Right cardiac atrium (tissue), 5 donors: ENCODE data around the gene NR2C2. TPM values are rescaled to one million over a fixed set of nuclear protein-coding genes. Genes with fewer than 3 reads are reported as not detected.
"Not testable (repeated sequence)": the region's sequence is repeated elsewhere in the genome, so short reads cannot be mapped to it uniquely, and the experiment has no call there.

Experiments used
- ATAC-seq, 2 donors: fragments of 200-7000 bp; cut with Tn5 transposase; one replicate each; pipeline versions ENCODE4 v1.8.0 to v1.9.1; 2020; ENCODE audit warnings: moderate library complexity in 2 of 2, mild to moderate bottlenecking in 1 of 2
- DNase-seq, 3 donors: peaks; one replicate each; pipeline ENCODE4 v3.0.0-alpha.2; 2020
- H3K27ac ChIP-seq: one replicate; pipeline ENCODE4 v1.5.1; 2013; ENCODE audit warnings: mild to moderate bottlenecking, low read length, control low read depth, moderate library complexity
- H3K27me3 ChIP-seq: one replicate; pipeline ENCODE4 v1.6.1; 2013; ENCODE audit not compliant: control insufficient read depth, insufficient read depth
- H3K4me1 ChIP-seq: one replicate; pipeline ENCODE4 v1.6.1; 2013; ENCODE audit warnings: low read length; ENCODE audit not compliant: control insufficient read depth, insufficient read depth
- H3K4me3 ChIP-seq: one replicate; pipeline ENCODE4 v1.5.1; 2013; ENCODE audit warnings: low read length, control low read depth
- H3K9me3 ChIP-seq: one replicate; pipeline ENCODE4 v1.6.1; 2013; ENCODE audit warnings: low read length; ENCODE audit not compliant: control insufficient read depth
- whole genome bisulfite sequencing: extraction: QIAGEN DNeasy Blood & Tissue Kit; methylation state at CpG from one replicate; pipeline ENCODE4 v1.1.7; 2013; 5-methylcytosine and 5-hydroxymethylcytosine counted together
- intact Hi-C, 4 donors: fragments of 100-400 bp; cut with DNase I; formaldehyde crosslinking; loops; one replicate each; pipeline versions ENCODE4 v1.11.0 to v1.14.0; 2022 to 2023
- polyA plus RNA-seq: library from polyadenylated mRNA; stranded (reverse); fragments of 200-250 nt; gene quantifications from one replicate; pipeline ENCODE4 v1.2.3, GENCODE V29; 2013
- total RNA-seq, 4 donors: library from RNA; stranded (reverse); fragmentation: NEBNext Ultra II Directional; extraction: Animal tissue kit (Norgen Biotek cat#: 25700); gene quantifications; one replicate each; pipeline ENCODE4 v1.2.1, GENCODE V29; 2021
- donor health status: healthy with polysubstance abuse.
- donor health status: DM: no; HTN: yes; CAD: no.
- donor health status: DM: no; HTN: no; CAD: no.
- donor health status: DM: no; HTN: yes; CAD: no; lungs with severe emphysema.
- donor health status: DM: yes; HTN: yes; CAD: no.

Gene NR2C2
- total and polyA plus RNA-seq, 5 donors, result 8.3 to 36.0 (median 32.0) TPM

DNA sequence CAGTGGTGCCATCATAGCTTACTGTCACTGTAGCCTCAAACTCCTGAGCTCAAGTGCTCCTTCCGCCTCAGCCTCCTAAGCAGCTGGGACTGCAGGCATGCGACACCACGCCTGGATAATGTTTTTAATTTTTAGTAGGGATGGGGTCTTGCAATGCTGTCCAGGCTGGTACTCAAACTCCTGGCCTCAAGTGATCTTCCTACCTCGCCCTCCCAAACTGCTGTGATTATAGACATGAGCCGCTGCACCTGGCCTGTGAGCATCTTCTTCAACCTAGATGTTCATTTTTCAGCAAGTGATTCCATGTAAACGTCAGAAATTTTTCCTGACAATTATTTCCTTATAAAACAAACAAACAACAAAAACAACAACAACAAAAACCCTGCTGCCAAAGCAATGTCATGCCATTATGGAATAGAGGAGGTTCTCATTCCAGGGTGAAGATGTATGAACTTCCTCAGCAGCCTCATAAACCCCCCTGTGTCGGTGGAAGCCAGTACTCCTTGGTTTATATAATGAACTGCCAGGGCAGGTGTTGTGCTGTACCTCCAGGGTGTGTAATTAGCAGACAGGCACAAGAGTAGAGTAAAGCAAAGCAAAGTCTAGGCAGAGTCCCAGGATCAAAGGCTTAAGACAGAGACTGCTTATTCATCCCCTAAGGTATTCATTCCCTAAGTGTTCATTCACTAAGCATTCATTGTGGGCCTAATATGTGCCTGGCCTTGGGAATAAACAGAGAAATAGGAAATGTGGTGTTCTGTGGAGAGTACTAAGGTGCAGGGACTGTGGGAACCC, 44.6 kb downstream of the NR2C2 start:
- Histone ChIP-seq H3K27me3 (no peaks in the 10 kb centered on the region), H3K4me1 (peaks cover 8% of the 10 kb centered on the region), H3K27ac (no peak overlapping the region), H3K9me3 (no peaks in the 10 kb centered on the region), H3K4me3 (no peak overlapping the region)
- intact Hi-C loops, result no loop called here
- 93% methylated on average over 7 of the region's 7 CpGs for WGBS
- ATAC-seq (no peak), DNase-seq (no peak)

GRCh38 chr3:14997941-14998340, 50.6 kb downstream of the NR2C2 start:
- 96% methylated on average over 1 of the region's 1 CpG for WGBS

GRCh38 chr3:14999182-14999581, 51.8 kb downstream of the NR2C2 start:
- H3K27me3 ChIP-seq, H3K4me1 ChIP-seq, H3K9me3 ChIP-seq, H3K4me3 ChIP-seq, DNase-seq, ATAC-seq, H3K27ac ChIP-seq, intact Hi-C loops: not testable (repeated sequence)
- 97% methylated on average over 6 of the region's 6 CpGs for WGBS

More at GRCh38 chr3:14997941-14998340, 50.6 kb downstream of the NR2C2 start:
- no peak overlapping the region for H3K4me3 ChIP-seq
- no peak overlapping the region for H3K27ac ChIP-seq
- no peaks in the 10 kb centered on the region for H3K9me3 ChIP-seq
- DNase-seq (no peak), ATAC-seq (no peak)
- intact Hi-C loops, result no loop called here
- no peaks in the 10 kb centered on the region for H3K4me1 ChIP-seq
- no peaks in the 10 kb centered on the region for H3K27me3 ChIP-seq

GRCh38 chr3:15007681-15008141, 60.3 kb downstream of the NR2C2 start:
- Histone ChIP-seq H3K4me1 (no peaks in the 10 kb centered on the region), H3K4me3 (no peak overlapping the region), H3K27ac (no peak overlapping the region), H3K27me3 (no peaks in the 10 kb centered on the region), H3K9me3 (no peaks in the 10 kb centered on the region)
- WGBS, result 64% methylated on average over 4 of the region's 4 CpGs
- intact Hi-C loops, result no loop called here
- DNase-seq (no peak), ATAC-seq (peak; percentile 73 to 80)

GRCh38 chr3:15009167-15009566, 61.8 kb downstream of the NR2C2 start:
- no peaks in the 10 kb centered on the region for H3K27me3 ChIP-seq
- H3K27ac ChIP-seq, result no peak overlapping the region
- ATAC-seq, result no peak
- DNase-seq, result no peak
- intact Hi-C loops, result no loop called here
- H3K4me1 ChIP-seq, result no peaks in the 10 kb centered on the region
- no peak overlapping the region for H3K4me3 ChIP-seq
- H3K9me3 ChIP-seq, result no peaks in the 10 kb centered on the region
- 97% methylated on average over 5 of the region's 5 CpGs for WGBS

- no peak for DNase-seq
- ATAC-seq, result no peak
- intact Hi-C loops, result no loop called here
- no peaks in the 10 kb centered on the region for H3K4me1 ChIP-seq
- 100% methylated on average over 1 of the region's 1 CpG for WGBS
- H3K27me3 ChIP-seq, result no peaks in the 10 kb centered on the region
- H3K27ac ChIP-seq, result no peak overlapping the region
- no peaks in the 10 kb centered on the region for H3K9me3 ChIP-seq
- H3K4me3 ChIP-seq, result no peak overlapping the region
These were observed 63.3 kb downstream of the NR2C2 start for GRCh38 chr3:15010664-15011063.

DNA sequence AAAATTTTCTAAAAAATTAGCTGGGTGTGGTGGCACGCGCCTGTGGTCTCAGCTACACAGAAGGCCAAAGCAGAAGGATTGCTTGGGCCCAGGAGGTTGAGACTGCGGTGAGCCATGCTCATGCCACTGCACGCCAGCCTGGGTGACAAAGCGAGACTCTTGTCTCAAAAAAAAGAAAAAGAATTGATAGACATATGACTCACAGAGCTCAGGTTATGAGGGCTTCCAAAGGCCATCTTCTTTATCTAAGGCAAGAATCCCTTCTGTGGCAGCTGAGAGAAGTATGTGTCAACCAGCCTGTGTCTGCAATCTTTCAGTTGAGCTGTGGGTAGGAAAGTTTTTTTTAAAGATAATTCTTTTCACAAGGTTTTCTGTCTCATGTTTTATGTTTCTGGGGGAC, 63.8 kb downstream of the NR2C2 start:
- 85% methylated on average over 5 of the region's 5 CpGs for WGBS
- ATAC-seq, result no peak

DNA sequence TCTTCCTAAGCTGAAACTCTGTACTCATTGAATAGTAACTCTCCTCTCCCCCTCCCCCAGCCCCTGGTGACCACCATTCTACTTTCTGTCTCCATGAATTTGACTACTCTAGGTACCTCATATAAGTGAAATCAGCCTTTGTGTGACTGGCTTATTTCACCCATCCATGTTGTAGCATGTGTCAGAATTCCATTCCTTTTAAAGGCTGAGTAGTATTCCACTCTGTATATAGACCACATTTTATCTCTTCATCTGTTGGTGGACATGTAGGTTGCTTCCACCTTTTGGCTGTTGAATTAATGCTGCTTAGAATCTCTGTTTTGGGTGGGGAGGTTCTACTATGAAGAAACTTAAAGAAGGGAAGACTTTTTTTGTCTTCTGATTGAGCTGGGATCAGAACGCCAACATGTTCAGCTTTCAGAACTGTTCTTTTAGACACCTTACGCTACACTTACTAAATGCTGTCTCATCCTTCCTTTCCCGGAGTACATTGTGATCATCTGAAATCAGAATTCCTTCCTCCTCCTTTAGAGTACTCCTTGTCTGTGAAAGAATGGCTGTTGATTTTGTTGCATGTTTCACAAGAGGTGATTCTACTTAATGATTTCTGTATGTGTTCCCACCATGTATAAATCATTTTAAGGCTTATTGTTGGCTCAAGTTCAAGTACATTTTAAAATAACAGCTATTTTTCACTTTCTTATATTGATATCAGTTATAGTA, 67.4 kb downstream of the NR2C2 start:
- 89% methylated on average over 3 of the region's 3 CpGs for WGBS
- intact Hi-C loops, result no loop called here
- Histone ChIP-seq H3K27me3 (no peaks in the 10 kb centered on the region), H3K9me3 (no peaks in the 10 kb centered on the region), H3K4me3 (no peak overlapping the region), H3K4me1 (no peaks in the 10 kb centered on the region), H3K27ac (no peak overlapping the region)
- ATAC-seq (no peak), DNase-seq (no peak)

More for the DNA sequence above, 63.8 kb downstream of the NR2C2 start:
- Histone ChIP-seq H3K27ac (no peak overlapping the region), H3K4me1 (no peaks in the 10 kb centered on the region), H3K27me3 (no peaks in the 10 kb centered on the region), H3K9me3 (no peaks in the 10 kb centered on the region), H3K4me3 (no peak overlapping the region)
- intact Hi-C loops, result no loop called here
- no peak for DNase-seq

DNA sequence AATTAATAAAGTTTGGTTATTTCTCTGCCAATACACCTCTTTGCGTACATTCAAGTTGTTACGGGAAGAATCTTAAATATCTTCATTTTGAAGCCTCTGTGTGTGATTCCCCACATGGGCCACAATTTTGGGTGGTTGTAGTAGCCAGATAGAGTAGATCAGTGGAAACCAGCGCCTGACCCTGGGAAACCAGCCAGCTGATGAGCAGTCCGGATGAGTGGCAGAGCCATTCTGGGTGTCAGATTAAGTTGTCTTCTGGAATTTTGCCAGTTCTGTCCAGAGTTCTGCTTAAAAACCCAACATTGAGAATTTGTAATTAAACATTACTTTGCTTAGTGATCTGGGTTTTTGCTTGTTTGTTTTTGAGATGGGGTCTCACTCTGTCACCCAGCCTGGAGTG, 68.1 kb downstream of the NR2C2 start:
- H3K4me1 ChIP-seq, result no peaks in the 10 kb centered on the region
- H3K4me3 ChIP-seq, result no peak overlapping the region
- intact Hi-C loops, result no loop called here
- H3K27me3 ChIP-seq, result no peaks in the 10 kb centered on the region
- 72% methylated on average over 4 of the region's 4 CpGs for WGBS
- peak; percentile 40 to 77 (median 60) for DNase-seq
- H3K27ac ChIP-seq, result no peak overlapping the region
- peak; percentile 48 to 63 for ATAC-seq
- H3K9me3 ChIP-seq, result no peaks in the 10 kb centered on the region

- WGBS, result 90% methylated on average over 2 of the region's 2 CpGs
- intact Hi-C loops, result no loop called here
- no peak for ATAC-seq
- DNase-seq, result no peak
- H3K4me1 ChIP-seq, result no peaks in the 10 kb centered on the region
- H3K9me3 ChIP-seq, result no peaks in the 10 kb centered on the region
- H3K27ac ChIP-seq, result no peak overlapping the region
- H3K27me3 ChIP-seq, result no peaks in the 10 kb centered on the region
- H3K4me3 ChIP-seq, result no peak overlapping the region
These were observed 69.8 kb downstream of the NR2C2 start for GRCh38 chr3:15017191-15017590.

- Histone ChIP-seq H3K4me3 (no peak overlapping the region), H3K27ac (no peak overlapping the region), H3K27me3 (no peaks in the 10 kb centered on the region), H3K9me3 (no peaks in the 10 kb centered on the region), H3K4me1 (no peaks in the 10 kb centered on the region)
- DNase-seq (no peak), ATAC-seq (no peak)
- WGBS, result 45% methylated on average over 5 of the region's 5 CpGs
- intact Hi-C loops, result no loop called here
These were observed 75.9 kb downstream of the NR2C2 start for GRCh38 chr3:15023249-15023648.
